Loucy (cell line): Measurements from ENCODE around the gene LRRC59.

ENCODE experiments used
- CTCF ChIP-seq: fragments of 200-600 bp; sonication (generic); conservative IDR thresholded peaks from 2 replicates; pipeline ENCODE4 v1.5.1; 2014; ENCODE audit warnings: mild to moderate bottlenecking, antibody characterized with exemption, low read length
- EZH2phosphoT487 ChIP-seq: fragments of 200-600 bp; IDR thresholded peaks from 2 replicates; pipeline ENCODE4 v1.6.1; 2018; ENCODE audit warnings: antibody characterized with exemption, mild to moderate bottlenecking, moderate library complexity, borderline replicate concordance

GRCh38 chr17:50345432-50346312 is 51.7 kb downstream of the LRRC59 start, which contains the start of gene XYLT2:
- TF ChIP-seq CTCF, result no peak
- TF ChIP-seq EZH2phosphoT487, result no peak
